NCI-H2029 (cell line): ENCODE measurements around the gene MEIS1.

ENCODE experiments used
- DNase-seq: peaks from one replicate; lab custom pipeline; 2025; lab: John Stamatoyannopoulos, UW

MEIS1 gene

GRCh38 chr2:66507673-66508201, 72.8 kb downstream of the MEIS1 start:
- no peak for DNase-seq

GRCh38 chr2:66508484-66509071, 73.7 kb downstream of the MEIS1 start:
- no peak for DNase-seq

- no peak for DNase-seq
Measured at GRCh38 chr2:66509326-66509811, 74.4 kb downstream of the MEIS1 start.

GRCh38 chr2:66512626-66513025, 77.7 kb downstream of the MEIS1 start:
- DNase-seq: no peak

DNA sequence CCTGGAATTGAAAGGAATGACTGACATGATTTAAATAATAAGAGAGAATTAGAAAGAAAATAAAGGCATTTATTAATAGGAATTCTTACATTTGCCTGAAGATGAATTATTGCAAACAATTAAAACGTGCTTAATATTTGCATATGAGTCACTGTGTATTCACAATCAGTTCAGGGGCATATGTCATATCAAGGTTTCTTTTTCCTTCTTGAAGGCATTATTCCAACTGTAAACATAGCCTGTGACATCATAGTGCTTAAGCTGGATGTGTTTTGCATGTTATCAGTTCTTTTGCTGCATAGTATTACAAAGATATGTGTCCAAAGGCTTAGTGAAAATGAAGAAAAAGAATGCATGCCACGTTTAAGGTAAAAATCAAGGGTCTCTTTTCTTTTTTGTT, 80.8 kb downstream of the MEIS1 start:
- no peak for DNase-seq

- no peak for DNase-seq
Measured at GRCh38 chr2:66516499-66516898, 81.6 kb downstream of the MEIS1 start.

GRCh38 chr2:66517772-66518171, 82.8 kb downstream of the MEIS1 start:
- DNase-seq: no peak

GRCh38 chr2:66519264-66519843, 84.4 kb downstream of the MEIS1 start:
- no peak for DNase-seq

- DNase-seq: no peak
Measured at GRCh38 chr2:66521291-66521922, 86.5 kb downstream of the MEIS1 start.

DNA sequence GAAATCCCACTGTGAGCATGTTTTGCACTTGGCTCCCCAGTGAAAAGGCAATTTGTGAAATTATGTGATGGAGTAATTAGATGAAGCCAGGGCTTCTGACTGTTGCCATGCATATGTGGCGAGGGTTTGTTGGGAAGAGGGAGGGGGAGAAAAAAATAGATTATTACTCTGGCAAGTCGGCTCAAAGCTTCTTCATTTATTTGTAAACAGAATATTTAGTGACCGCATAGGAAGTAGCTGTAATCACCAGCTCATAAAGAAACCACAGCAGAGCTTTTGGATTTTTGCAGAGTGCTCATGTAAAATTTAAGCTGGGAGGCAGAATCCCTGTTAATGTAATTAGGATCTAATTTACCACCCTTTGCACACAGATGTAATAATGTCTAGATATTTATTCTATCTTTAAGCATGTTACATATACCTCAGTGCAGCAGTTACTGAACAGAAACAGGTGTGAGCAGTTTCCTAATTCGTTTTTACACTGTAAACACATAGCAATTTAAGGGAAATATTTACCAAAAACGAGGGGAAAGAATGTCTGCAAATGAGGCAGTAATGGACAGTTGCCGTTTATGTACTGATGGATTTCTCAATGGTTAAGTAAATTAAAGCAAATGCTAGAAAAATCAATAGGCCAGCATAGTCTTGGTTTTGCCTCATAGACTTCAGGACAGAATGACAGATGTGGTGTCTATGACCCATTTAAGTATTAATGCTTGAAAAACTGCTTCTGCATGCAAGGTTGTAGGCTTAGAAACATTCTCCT, 87.9 kb downstream of the MEIS1 start:
- no peak for DNase-seq

- no peak for DNase-seq
Measured at GRCh38 chr2:66523377-66523969, 88.5 kb downstream of the MEIS1 start.

- DNase-seq: no peak
Measured at GRCh38 chr2:66523990-66524389, 89.1 kb downstream of the MEIS1 start.

- DNase-seq: no peak
Measured at GRCh38 chr2:66525606-66526005, 90.7 kb downstream of the MEIS1 start.

DNA sequence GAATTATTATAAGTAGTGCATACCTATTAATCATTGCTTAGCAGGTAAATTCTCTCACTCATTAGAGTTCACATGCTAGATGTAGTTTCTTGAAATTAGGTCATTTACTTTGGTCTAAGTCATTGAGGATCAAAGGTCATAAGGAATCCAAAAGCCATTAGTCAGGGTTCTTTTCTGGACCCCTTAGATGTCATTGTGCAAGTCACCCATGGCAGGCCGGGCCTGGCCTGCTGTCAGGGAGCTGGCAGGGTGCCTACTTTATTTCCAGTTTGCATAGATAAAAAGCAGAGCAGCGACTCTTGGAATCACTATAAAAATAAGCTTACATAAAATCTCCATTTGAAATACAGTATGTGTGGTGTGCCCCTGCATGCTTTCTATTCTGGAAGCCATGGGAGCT, 91.3 kb downstream of the MEIS1 start:
- DNase-seq: no peak

DNA sequence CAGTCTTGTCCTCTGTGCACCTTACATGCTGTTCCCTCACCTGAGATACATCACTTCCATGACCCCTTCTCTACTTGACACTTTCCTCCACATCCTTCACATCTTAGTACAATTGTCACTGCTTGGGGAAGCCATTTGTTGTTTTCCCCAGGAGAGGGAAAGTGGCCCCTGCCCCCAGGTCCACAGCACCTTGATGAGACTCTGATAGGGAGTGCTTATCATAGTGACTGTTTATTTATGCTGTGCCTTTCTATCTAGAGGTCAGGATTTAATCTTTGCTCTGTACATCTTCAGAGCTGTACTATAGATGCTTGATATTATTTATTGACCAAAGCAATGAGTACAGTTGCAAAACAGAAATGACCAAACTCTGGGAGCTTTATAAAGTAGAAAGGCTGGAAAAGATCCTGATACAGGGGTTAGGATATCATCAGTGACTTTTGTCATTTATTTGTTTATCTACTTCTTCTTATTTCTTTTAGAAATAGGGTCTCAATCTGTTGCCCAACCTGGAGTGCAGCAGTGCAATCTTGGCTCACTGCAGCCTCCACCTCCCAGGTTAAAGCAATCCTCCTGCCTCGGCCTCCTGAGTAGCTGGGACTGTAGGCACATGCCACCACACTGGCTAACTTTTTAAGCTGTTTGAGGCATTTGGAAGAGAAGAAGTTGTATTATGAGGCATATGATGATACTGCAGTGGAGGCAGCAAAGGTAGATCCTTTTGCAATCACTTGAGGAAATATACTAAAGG, 94.2 kb downstream of the MEIS1 start:
- DNase-seq: no peak

DNA sequence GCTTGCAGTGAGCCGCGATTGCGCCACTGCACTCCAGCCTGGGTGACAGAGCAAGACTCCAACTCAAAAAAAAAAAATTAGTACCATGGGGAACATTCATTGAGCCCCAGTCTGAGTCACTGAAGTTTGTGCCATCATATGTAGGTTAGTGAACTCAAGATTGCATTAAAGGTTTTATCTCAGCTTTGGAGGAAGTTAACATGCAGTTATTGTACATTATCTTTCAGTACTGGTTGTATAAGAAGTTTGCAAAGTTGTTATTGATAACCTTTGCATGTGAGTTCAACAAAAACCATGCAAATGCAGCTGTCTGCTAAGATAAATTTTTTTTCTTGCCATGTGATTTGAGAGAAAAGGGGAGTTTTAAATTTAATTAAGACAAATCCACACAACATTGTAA, 95.7 kb downstream of the MEIS1 start:
- no peak for DNase-seq

- no peak for DNase-seq
Measured at GRCh38 chr2:66531155-66531554, 96.2 kb downstream of the MEIS1 start.

DNA sequence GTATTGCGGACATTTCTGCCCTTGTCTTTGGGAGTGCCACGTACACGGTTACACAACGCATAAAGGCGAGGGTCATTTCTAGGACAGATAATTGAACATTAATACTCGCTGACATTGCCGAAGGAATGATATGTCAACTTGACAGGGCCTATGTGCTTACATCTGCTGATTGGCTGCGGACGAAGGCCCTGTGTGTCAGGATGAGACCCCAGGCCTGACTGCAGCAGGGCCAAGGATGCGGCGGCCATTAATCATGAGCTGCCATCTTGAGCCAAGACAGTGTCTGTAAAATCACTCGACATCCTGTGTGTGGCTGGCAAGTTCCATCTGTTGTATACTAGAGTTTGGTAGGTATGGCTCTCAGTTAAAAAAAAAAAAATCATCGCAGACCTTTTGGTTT, 96.6 kb downstream of the MEIS1 start:
- no peak for DNase-seq

GRCh38 chr2:66532972-66533868, 98.3 kb downstream of the MEIS1 start:
- no peak for DNase-seq

- no peak for DNase-seq
Measured at GRCh38 chr2:66534461-66534860, 99.5 kb downstream of the MEIS1 start.
